HG03196 (cell line): ENCODE measurements around the gene UBXN1.
"Not testable (repeated sequence)": the region's sequence is repeated elsewhere in the genome, so short reads cannot be mapped to it uniquely, and the experiment has no call there.

ENCODE experiments used
- ATAC-seq: cut with Tn5 transposase; IDR thresholded peaks from one replicate; pipeline ENCODE4 v1.9.1; 2021; ENCODE audit not compliant: unreplicated experiment

The UBXN1 gene

GRCh38 chr11:62673196-62673525 lies 5.7 kb downstream of the UBXN1 start:
- ATAC-seq = no peak

- ATAC-seq = peak; percentile 43
Observed at GRCh38 chr11:62671608-62672389, 7.1 kb downstream of the UBXN1 start, which contains the start of the genes LBHD1 and UQCC3. Gene LBHD1, minus strand, starts transcription at chr11:62672267. Its CDS starts 2,236 bp downstream, at chr11:62670031. Gene UQCC3, plus strand, starts transcription at chr11:62671673. Its CDS starts 73 bp downstream, at chr11:62671746.

- no peak for ATAC-seq
Observed at GRCh38 chr11:62671236-62671607, 7.7 kb downstream of the UBXN1 start.

- no peak for ATAC-seq
Observed at GRCh38 chr11:62669420-62670161, 9.3 kb downstream of the UBXN1 start.

- ATAC-seq = no peak
Observed at GRCh38 chr11:62667460-62667859, 11.4 kb downstream of the UBXN1 start.

GRCh38 chr11:62666259-62666926 lies 12.5 kb downstream of the UBXN1 start:
- ATAC-seq = no peak

- peak; percentile 19 for ATAC-seq
Observed at GRCh38 chr11:62665599-62666258, 13.1 kb downstream of the UBXN1 start.

GRCh38 chr11:62665075-62665598 lies 13.7 kb downstream of the UBXN1 start, which contains the start of the genes C11orf98 and CSKMT:
Gene C11orf98, minus strand, starts transcription at chr11:62665210. Its CDS starts 41 bp downstream, at chr11:62665169.
Gene CSKMT, plus strand, starts transcription at chr11:62665312. Its CDS starts 568 bp downstream, at chr11:62665880.
- peak; percentile 81 for ATAC-seq

GRCh38 chr11:62664405-62665074 lies 14.3 kb downstream of the UBXN1 start:
- peak; percentile 25 for ATAC-seq

- ATAC-seq = no peak
Observed at GRCh38 chr11:62656796-62657429, 22.0 kb downstream of the UBXN1 start.

- ATAC-seq = no peak
Observed at GRCh38 chr11:62654297-62654696, 24.6 kb downstream of the UBXN1 start.

GRCh38 chr11:62652161-62653006 lies 26.5 kb downstream of the UBXN1 start:
- ATAC-seq = peak; percentile 18

- ATAC-seq = not testable (repeated sequence)
Observed at GRCh38 chr11:62650283-62650682, 28.6 kb downstream of the UBXN1 start.

- no peak for ATAC-seq
Observed at GRCh38 chr11:62649486-62649885, 29.4 kb downstream of the UBXN1 start.

- no peak for ATAC-seq
Observed at GRCh38 chr11:62648967-62649364, 29.9 kb downstream of the UBXN1 start.

- ATAC-seq = no peak
Observed at GRCh38 chr11:62648185-62648966, 30.5 kb downstream of the UBXN1 start.

- no peak for ATAC-seq
Observed at GRCh38 chr11:62647609-62648005, 31.3 kb downstream of the UBXN1 start.
